Gastrocnemius medialis (tissue), 4 donors: ENCODE measurements around the gene PPP2R5C.

ENCODE experiments used
- POLR2A ChIP-seq, 2 donors: fragments of 450-650 bp; IDR thresholded peaks; one replicate each; pipeline ENCODE4 v1.6.1; 2017; ENCODE audit warnings: antibody characterized with exemption in 2 of 2, mild to moderate bottlenecking in 2 of 2, moderate library complexity in 2 of 2
- TF ChIP-seq, protein P1 (sequence below), 5 experiments: fragments of 450-650 bp in 3 of 5; fragments of 200-600 bp in 2 of 5; sonication (generic) in 2 of 5; IDR thresholded peaks in 4 of 5; conservative IDR thresholded peaks in 1 of 5; 1 replicate in 4 of 5; 2 replicates in 1 of 5; pipeline ENCODE4 v1.5.1; 2016 to 2019; ENCODE audit warnings: antibody characterized with exemption in 5 of 5, mild to moderate bottlenecking in 3 of 5, moderate library complexity in 3 of 5

DNA sequence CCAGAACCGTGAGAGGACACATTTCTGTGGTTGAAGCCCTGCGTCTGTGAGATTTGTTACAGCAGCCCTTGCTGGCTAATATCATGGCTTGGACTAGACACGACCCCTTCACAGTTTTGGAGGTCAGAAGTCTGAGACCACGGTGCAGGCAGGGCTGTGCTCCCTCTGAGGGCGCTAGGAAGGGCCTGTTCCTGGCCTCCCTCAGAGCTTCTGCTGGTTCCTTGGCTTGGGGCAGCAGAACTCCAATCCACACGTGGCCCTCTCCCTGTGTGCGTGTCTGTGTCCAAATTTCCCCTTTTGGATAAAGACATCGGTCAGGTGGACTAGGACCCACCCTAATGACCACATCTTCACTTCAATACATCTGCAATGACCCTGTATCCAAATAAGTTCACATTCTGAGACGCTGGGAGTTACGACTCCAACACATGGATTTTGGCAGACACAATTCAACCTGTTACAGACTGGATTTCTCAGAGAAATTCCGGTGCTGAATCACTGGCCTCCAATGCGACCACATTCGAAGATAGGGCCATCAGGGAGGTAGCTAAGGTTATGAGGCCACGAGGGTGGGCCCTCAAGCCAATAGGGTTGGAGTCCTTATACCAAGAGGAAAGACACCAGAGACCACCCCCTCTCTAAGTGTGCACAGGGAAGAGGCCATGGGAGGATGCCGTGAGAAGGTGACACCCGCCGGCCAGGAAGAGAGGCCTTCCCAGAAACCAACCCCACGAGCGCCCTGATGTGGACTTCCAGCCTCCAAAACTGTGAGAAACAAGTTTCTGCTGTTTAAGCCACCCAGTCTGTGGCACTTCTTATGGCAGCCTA lies 43.6 kb upstream of the PPP2R5C start:
- TF ChIP-seq, protein P1, sequence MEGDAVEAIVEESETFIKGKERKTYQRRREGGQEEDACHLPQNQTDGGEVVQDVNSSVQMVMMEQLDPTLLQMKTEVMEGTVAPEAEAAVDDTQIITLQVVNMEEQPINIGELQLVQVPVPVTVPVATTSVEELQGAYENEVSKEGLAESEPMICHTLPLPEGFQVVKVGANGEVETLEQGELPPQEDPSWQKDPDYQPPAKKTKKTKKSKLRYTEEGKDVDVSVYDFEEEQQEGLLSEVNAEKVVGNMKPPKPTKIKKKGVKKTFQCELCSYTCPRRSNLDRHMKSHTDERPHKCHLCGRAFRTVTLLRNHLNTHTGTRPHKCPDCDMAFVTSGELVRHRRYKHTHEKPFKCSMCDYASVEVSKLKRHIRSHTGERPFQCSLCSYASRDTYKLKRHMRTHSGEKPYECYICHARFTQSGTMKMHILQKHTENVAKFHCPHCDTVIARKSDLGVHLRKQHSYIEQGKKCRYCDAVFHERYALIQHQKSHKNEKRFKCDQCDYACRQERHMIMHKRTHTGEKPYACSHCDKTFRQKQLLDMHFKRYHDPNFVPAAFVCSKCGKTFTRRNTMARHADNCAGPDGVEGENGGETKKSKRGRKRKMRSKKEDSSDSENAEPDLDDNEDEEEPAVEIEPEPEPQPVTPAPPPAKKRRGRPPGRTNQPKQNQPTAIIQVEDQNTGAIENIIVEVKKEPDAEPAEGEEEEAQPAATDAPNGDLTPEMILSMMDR (IDR thresholded peaks at IDR 0.05 in 4 of 5, conservative IDR thresholded peaks at IDR 0.05 in 1 of 5), result no peak
- TF ChIP-seq POLR2A (IDR thresholded peaks at IDR 0.05), result no peak
